ENCODE results near the gene HYCC1.
"Not testable (repeated sequence)": the region's sequence is repeated elsewhere in the genome, so short reads cannot be mapped to it uniquely, and the experiment has no call there.

HYCC1 gene

GRCh38 chr7:23013715-23014649 lies at the start of gene HYCC1:
Gene HYCC1, minus strand, starts transcription at chr7:23014130. Its CDS starts 23,019 bp downstream, at chr7:22991111.
- peak; percentile 99 for DNase-seq

GRCh38 chr7:23062452-23062851 lies 48.5 kb upstream of the HYCC1 start:
- no peak for DNase-seq

GRCh38 chr7:23061327-23061726 lies 47.4 kb upstream of the HYCC1 start:
- no peak for DNase-seq

GRCh38 chr7:23058408-23059096 lies 44.6 kb upstream of the HYCC1 start:
- DNase-seq: no peak

GRCh38 chr7:23055582-23056178 lies 41.8 kb upstream of the HYCC1 start:
- DNase-seq: peak; percentile 75

- DNase-seq: not testable (repeated sequence)
These were observed 37.2 kb upstream of the HYCC1 start for GRCh38 chr7:23051124-23051485.

GRCh38 chr7:23046336-23046735 lies 32.4 kb upstream of the HYCC1 start:
- not testable (repeated sequence) for DNase-seq

- DNase-seq: not testable (repeated sequence)
These were observed 31.2 kb upstream of the HYCC1 start for GRCh38 chr7:23045086-23045485.

- no peak for DNase-seq
These were observed 30.7 kb upstream of the HYCC1 start for GRCh38 chr7:23044581-23044980.

GRCh38 chr7:23043441-23043840 lies 29.5 kb upstream of the HYCC1 start:
- no peak for DNase-seq

- DNase-seq: not testable (repeated sequence)
These were observed 25.7 kb upstream of the HYCC1 start for GRCh38 chr7:23039674-23040073.

GRCh38 chr7:23035542-23036371 lies 21.8 kb upstream of the HYCC1 start:
- DNase-seq: not testable (repeated sequence)

GRCh38 chr7:23027261-23027660 lies 13.3 kb upstream of the HYCC1 start:
- DNase-seq: no peak

- DNase-seq: no peak
These were observed 12.2 kb upstream of the HYCC1 start for GRCh38 chr7:23026164-23026563.

GRCh38 chr7:23024454-23024853 lies 10.5 kb upstream of the HYCC1 start:
- no peak for DNase-seq

- DNase-seq: no peak
These were observed 8.9 kb upstream of the HYCC1 start for GRCh38 chr7:23022851-23023250.

- no peak for DNase-seq
These were observed 8.4 kb upstream of the HYCC1 start for GRCh38 chr7:23022258-23022769.

- DNase-seq: no peak
These were observed 7.7 kb upstream of the HYCC1 start for GRCh38 chr7:23021596-23021995.

- DNase-seq: no peak
These were observed 6.9 kb upstream of the HYCC1 start for GRCh38 chr7:23020742-23021401.

GRCh38 chr7:23018750-23019149 lies 4.8 kb upstream of the HYCC1 start:
- DNase-seq: no peak

GRCh38 chr7:23017309-23017708 lies 3.4 kb upstream of the HYCC1 start:
- DNase-seq: no peak
